ENCODE results near the gene TRPM5. TPM values are rescaled to one million over a fixed set of nuclear protein-coding genes. Genes with fewer than 3 reads are reported as not detected.

TRPM5 gene
- total and polyA plus RNA-seq, 2 experiments from 2014 or later, result not detected

DNA sequence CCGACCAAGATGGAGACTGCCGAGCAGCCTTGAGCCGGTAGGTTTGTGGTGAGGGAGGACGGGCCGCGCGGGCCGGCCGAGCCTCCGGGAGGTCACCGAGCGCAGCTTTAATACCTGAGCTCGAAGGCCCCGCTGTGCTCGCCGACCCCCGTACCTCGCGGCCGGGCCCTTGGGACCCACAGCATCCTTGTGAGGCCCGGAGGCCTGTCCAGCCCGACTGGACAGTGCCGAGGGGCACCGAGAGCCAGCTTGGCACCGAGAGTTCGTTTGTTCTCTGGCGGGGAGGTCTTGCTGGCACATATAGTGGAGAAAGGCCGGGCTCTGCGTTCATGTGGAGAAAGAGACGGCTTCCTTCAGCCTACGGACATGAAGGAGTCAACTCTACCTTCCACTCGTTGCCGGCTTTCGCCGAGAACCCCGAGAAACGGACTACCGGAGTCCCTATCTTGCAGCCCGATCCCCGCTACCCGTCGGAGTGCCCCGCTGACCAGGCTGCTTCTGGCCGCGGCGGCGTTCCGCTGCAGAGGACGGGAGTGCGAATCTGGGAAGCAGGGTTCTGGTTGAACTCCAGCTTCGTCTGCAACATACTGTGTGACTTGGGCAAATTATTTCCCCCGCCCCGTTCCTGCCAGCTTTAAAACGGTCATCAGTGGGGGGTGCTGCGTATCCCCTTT, 43.4 kb downstream of the TRPM5 start (continued):
- TF ChIP-seq EZH2phosphoT487 (IDR thresholded peaks at IDR 0.05; ENCODE audit: unreplicated experiment), result no peak
- TF ChIP-seq STAT1 (IDR thresholded peaks at IDR 0.05; ENCODE audit: unreplicated experiment), result no peak
- no peak for TF ChIP-seq CREB1 (CRISPR knock-in tag; IDR thresholded peaks at IDR 0.05; ENCODE audit: low read depth)
- TF ChIP-seq, protein P1, sequence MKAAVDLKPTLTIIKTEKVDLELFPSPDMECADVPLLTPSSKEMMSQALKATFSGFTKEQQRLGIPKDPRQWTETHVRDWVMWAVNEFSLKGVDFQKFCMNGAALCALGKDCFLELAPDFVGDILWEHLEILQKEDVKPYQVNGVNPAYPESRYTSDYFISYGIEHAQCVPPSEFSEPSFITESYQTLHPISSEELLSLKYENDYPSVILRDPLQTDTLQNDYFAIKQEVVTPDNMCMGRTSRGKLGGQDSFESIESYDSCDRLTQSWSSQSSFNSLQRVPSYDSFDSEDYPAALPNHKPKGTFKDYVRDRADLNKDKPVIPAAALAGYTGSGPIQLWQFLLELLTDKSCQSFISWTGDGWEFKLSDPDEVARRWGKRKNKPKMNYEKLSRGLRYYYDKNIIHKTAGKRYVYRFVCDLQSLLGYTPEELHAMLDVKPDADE (IDR thresholded peaks at IDR 0.05), result no peak
- TF ChIP-seq, protein P2, sequence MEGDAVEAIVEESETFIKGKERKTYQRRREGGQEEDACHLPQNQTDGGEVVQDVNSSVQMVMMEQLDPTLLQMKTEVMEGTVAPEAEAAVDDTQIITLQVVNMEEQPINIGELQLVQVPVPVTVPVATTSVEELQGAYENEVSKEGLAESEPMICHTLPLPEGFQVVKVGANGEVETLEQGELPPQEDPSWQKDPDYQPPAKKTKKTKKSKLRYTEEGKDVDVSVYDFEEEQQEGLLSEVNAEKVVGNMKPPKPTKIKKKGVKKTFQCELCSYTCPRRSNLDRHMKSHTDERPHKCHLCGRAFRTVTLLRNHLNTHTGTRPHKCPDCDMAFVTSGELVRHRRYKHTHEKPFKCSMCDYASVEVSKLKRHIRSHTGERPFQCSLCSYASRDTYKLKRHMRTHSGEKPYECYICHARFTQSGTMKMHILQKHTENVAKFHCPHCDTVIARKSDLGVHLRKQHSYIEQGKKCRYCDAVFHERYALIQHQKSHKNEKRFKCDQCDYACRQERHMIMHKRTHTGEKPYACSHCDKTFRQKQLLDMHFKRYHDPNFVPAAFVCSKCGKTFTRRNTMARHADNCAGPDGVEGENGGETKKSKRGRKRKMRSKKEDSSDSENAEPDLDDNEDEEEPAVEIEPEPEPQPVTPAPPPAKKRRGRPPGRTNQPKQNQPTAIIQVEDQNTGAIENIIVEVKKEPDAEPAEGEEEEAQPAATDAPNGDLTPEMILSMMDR (conservative IDR thresholded peaks at IDR 0.05; ENCODE audit: low read depth in 2 of 2), result no peak

DNA sequence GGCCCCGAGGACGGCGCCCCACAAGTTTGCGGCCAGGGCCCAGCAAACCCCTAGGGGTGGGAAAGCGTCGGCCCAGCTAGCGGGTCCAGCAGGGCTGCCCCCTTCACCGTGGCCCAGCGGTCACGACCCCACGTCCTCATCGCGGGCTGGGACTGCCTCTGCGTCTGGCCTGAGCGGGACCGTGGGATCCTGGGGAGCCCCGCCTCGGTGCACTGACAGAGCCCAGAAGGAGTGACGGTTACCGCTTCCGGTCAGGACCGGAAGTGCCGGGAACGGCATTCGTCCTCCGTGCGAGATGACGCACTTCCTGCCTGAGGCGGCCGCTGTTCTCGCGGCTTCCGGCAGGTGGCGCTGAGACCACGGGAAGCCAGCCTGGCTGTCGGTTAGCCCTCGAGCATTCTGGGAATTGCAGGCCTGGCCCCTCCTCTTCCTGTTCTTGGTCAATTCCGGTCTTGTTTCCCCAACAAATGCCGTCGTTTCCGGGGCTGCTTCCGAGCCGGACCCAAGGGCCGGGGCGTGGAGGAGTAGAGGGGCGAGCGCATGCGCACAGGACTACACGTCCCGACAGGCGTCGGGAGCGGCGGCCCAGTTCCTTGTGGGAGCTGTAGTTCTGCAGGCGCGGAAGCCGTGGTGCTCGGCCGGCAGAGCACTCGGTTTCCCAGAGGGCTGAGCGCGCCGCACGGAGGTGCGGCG, 44.1 kb downstream of the TRPM5 start, which contains the start of gene TSSC4:
Gene TSSC4 (plus strand): TSS at position 682 of the 693 bp plus-strand sequence. CDS start 1,884 bp downstream, outside the sequence.
- H3K36me3 Mint-ChIP-seq (ENCODE audit: low read depth), result peaks cover 19% of the 10 kb centered on the region; the same call in 2 of the 3 replicates
- H3K27ac ChIP-seq (ENCODE audit: low read depth), result peak within 1 kb of the TSS; percentile 89
- no peaks in the 10 kb centered on the region for H3K27me3 ChIP-seq (ENCODE audit: insufficient read depth)
- peaks cover 3% of the 10 kb centered on the region; the same call in 2 of the 3 replicates for H3K4me1 Mint-ChIP-seq
- peak within 1 kb of the TSS; percentile 89 for H3K4me3 Mint-ChIP-seq
- H3K4me2 ChIP-seq, result peak within 1 kb of the TSS; percentile 95
- peak; percentile 86 for ATAC-seq
- H3K36me3 ChIP-seq (ENCODE audit: insufficient read depth), result no peaks in the 10 kb centered on the region; the same call in 1 of the 2 replicates
- peak within 1 kb of the TSS; percentile 91 for H3K27ac Mint-ChIP-seq
- H3K79me2 ChIP-seq (replicated peaks; ENCODE audit: insufficient read depth), result peaks cover 12% of the 10 kb centered on the region
- peak within 1 kb of the TSS; percentile 96 for H3K4me3 ChIP-seq
- H3K9me3 Mint-ChIP-seq, result no peaks in the 10 kb centered on the region
- peak; percentile 100 for DNase-seq (ENCODE audit: low spot score)
- H4K20me1 ChIP-seq (replicated peaks; ENCODE audit: insufficient read depth), result no peaks in the 10 kb centered on the region
- peaks cover 6% of the 10 kb centered on the region; the same call in 1 of the 2 replicates for H3K4me1 ChIP-seq (ENCODE audit: insufficient read depth)
- H3K27me3 Mint-ChIP-seq (ENCODE audit: insufficient read depth, low read depth, poor library complexity), result peaks cover 14% of the 10 kb centered on the region
- no peaks in the 10 kb centered on the region for H3F3A ChIP-seq (replicated peaks; ENCODE audit: low read depth)
- peak; percentile 79 for TF ChIP-seq POLR2AphosphoS5 (IDR thresholded peaks at IDR 0.05; ENCODE audit: low read depth)
- TF ChIP-seq CREB1 (CRISPR knock-in tag; IDR thresholded peaks at IDR 0.05; ENCODE audit: low read depth), result peak; percentile 95
- TF ChIP-seq EZH2phosphoT487 (IDR thresholded peaks at IDR 0.05; ENCODE audit: unreplicated experiment), result no peak
- TF ChIP-seq JUNB (IDR thresholded peaks at IDR 0.05; ENCODE audit: unreplicated experiment), result no peak
- TF ChIP-seq STAT1 (IDR thresholded peaks at IDR 0.05; ENCODE audit: unreplicated experiment), result no peak
- TF ChIP-seq, protein P2 (conservative IDR thresholded peaks at IDR 0.05; ENCODE audit: low read depth in 2 of 2), result peak; percentile 81 to 99
- TF ChIP-seq, protein P1 (IDR thresholded peaks at IDR 0.05), result peak; percentile 99
- peak within 1 kb of the TSS; percentile 34 for H2AFZ ChIP-seq
- H3K9me2 ChIP-seq (ENCODE audit: insufficient read depth), result no peaks in the 10 kb centered on the region

Data from GM23338 (cell line).